Astrocyte (in vitro differentiated cells and primary cell): ENCODE results near the gene PCBP2. TPM values are rescaled to one million over a fixed set of nuclear protein-coding genes. Genes with fewer than 3 reads are reported as not detected.

ENCODE experiments used
- DNase-seq: peaks from one replicate; pipeline ENCODE4 v3.0.0-alpha.2; 2010; ENCODE audit warnings: low read depth
- FAIRE-seq: peaks from 2 replicates; lab custom pipeline; 2011; peaks lifted over from hg19 to GRCh38; lab: Jason Lieb, UNC
- H2AFZ ChIP-seq: 2 replicates; pipeline ENCODE4 v1.6.0; 2012; ENCODE audit warnings: low read depth, low read length, inconsistent platforms
- H3K27ac ChIP-seq: 2 replicates; pipeline ENCODE4 v1.5.1; 2011; ENCODE audit warnings: low read depth, low read length, inconsistent platforms
- H3K27me3 ChIP-seq: 2 replicates; pipeline ENCODE4 v1.6.0; 2011; ENCODE audit warnings: low read length, inconsistent platforms; ENCODE audit not compliant: insufficient read depth
- H3K36me3 ChIP-seq: 2 replicates; pipeline ENCODE4 v1.5.1; 2011; ENCODE audit warnings: low read length, inconsistent platforms; ENCODE audit not compliant: insufficient read depth
- H3K4me1 ChIP-seq: 2 replicates; pipeline ENCODE4 v1.5.1; 2011; ENCODE audit warnings: low read length, inconsistent platforms; ENCODE audit not compliant: insufficient read depth
- H3K4me2 ChIP-seq: 2 replicates; pipeline ENCODE4 v1.6.0; 2012; ENCODE audit warnings: low read length, inconsistent platforms
- H3K4me3 ChIP-seq: 2 replicates; pipeline ENCODE4 v1.5.1; 2011; ENCODE audit warnings: low read depth, mild to moderate bottlenecking, low read length, inconsistent platforms; ENCODE audit not compliant: insufficient read depth
- H3K79me2 ChIP-seq: 2 replicates; pipeline ENCODE4 v1.6.0; 2012; ENCODE audit warnings: mild to moderate bottlenecking, low read length, inconsistent platforms; ENCODE audit not compliant: insufficient read depth
- H3K9ac ChIP-seq: 2 replicates; pipeline ENCODE4 v1.6.0; 2012; ENCODE audit warnings: mild to moderate bottlenecking, low read length, inconsistent platforms
- H3K9me3 ChIP-seq: 2 replicates; pipeline ENCODE4 v1.5.1; 2012; ENCODE audit warnings: low read depth, mild to moderate bottlenecking, low read length, inconsistent platforms; ENCODE audit not compliant: insufficient read depth
- H4K20me1 ChIP-seq: 2 replicates; pipeline ENCODE4 v1.6.0; 2012; ENCODE audit warnings: low read length, inconsistent platforms; ENCODE audit not compliant: insufficient read depth
- H3K27ac Mint-ChIP-seq: one replicate; pipeline ENCODE4 v1.8.0; 2021; ENCODE audit warnings: mild to moderate bottlenecking, mixed read lengths; ENCODE audit not compliant: unreplicated experiment
- H3K27me3 Mint-ChIP-seq: one replicate; pipeline ENCODE4 v1.8.0; 2021; ENCODE audit warnings: low read depth, mixed read lengths; ENCODE audit not compliant: unreplicated experiment
- H3K36me3 Mint-ChIP-seq: one replicate; pipeline ENCODE4 v1.8.0; 2021; ENCODE audit warnings: low read depth, mixed read lengths; ENCODE audit not compliant: unreplicated experiment
- H3K4me1 Mint-ChIP-seq: one replicate; pipeline ENCODE4 v1.8.0; 2021; ENCODE audit warnings: low read depth, mixed read lengths; ENCODE audit not compliant: unreplicated experiment
- H3K4me3 Mint-ChIP-seq: one replicate; pipeline ENCODE4 v1.8.0; 2021; ENCODE audit warnings: mild to moderate bottlenecking, moderate library complexity, mixed read lengths; ENCODE audit not compliant: unreplicated experiment
- H3K9me3 Mint-ChIP-seq: one replicate; pipeline ENCODE4 v1.8.0; 2021; ENCODE audit warnings: mild to moderate bottlenecking, mixed read lengths; ENCODE audit not compliant: unreplicated experiment
- EZH2 ChIP-seq: IDR thresholded peaks from 2 replicates; pipeline ENCODE4 v1.6.1; 2012; ENCODE audit warnings: mild to moderate bottlenecking, low read length, inconsistent platforms; ENCODE audit not compliant: insufficient read depth
- total RNA-seq: library from RNA; stranded (reverse); gene quantifications from 2 replicates; pipeline ENCODE4 v1.2.1, GENCODE V29; 2021
- TF ChIP-seq, protein P1 (sequence below): IDR thresholded peaks from 2 replicates; pipeline ENCODE4 v1.5.1; 2011; ENCODE audit warnings: low read depth, mild to moderate bottlenecking, inconsistent platforms, low read length, moderate library complexity; ENCODE audit not compliant: insufficient read depth

PCBP2 gene
- total RNA-seq, 1 donor from 2014 or later, result 733 TPM

DNA sequence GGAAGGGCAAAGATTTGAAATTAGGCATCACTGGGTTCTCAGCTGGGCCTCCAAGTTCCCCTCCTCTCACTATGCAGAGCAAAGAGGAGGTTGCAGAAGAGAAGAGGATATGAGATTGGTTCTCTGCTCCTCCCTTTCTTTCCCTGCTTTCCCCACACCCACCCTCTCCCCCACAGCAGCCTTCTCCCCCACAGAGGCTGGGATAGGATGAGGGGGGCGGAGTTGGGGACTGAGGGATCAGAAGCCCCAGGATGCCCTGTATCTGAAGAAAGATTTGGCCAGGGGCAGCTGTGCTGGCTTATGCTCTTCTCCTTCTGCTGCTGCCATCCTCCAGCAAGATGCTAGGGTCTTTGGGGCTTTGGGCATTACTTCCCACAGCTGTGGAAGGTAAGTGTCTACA is 28.3 kb upstream of the PCBP2 start, which contains the start of gene AMHR2:
Gene AMHR2 (plus strand): TSS at position 259 of the 400 bp plus-strand sequence. CDS start 80 bp downstream, at position 339.
- Histone ChIP-seq H3K27me3 (no peaks in the 10 kb centered on the region), H3K79me2 (no peaks in the 10 kb centered on the region), H2AFZ (no peak within 1 kb of the TSS), H3K4me3 (no peak within 1 kb of the TSS), H3K27ac (no peak within 1 kb of the TSS), H3K9me3 (no peaks in the 10 kb centered on the region), H3K9ac (no peak within 1 kb of the TSS), H3K36me3 (no peaks in the 10 kb centered on the region), H3K4me1 (peaks cover 10% of the 10 kb centered on the region), H4K20me1 (no peaks in the 10 kb centered on the region), H3K4me2 (no peak within 1 kb of the TSS)
- Mint-ChIP-seq H3K27ac (no peak within 1 kb of the TSS), H3K36me3 (no peaks in the 10 kb centered on the region), H3K4me3 (no peak within 1 kb of the TSS), H3K4me1 (peaks cover 7% of the 10 kb centered on the region), H3K9me3 (no peaks in the 10 kb centered on the region), H3K27me3 (peaks cover 10% of the 10 kb centered on the region)
- TF ChIP-seq, protein P1, sequence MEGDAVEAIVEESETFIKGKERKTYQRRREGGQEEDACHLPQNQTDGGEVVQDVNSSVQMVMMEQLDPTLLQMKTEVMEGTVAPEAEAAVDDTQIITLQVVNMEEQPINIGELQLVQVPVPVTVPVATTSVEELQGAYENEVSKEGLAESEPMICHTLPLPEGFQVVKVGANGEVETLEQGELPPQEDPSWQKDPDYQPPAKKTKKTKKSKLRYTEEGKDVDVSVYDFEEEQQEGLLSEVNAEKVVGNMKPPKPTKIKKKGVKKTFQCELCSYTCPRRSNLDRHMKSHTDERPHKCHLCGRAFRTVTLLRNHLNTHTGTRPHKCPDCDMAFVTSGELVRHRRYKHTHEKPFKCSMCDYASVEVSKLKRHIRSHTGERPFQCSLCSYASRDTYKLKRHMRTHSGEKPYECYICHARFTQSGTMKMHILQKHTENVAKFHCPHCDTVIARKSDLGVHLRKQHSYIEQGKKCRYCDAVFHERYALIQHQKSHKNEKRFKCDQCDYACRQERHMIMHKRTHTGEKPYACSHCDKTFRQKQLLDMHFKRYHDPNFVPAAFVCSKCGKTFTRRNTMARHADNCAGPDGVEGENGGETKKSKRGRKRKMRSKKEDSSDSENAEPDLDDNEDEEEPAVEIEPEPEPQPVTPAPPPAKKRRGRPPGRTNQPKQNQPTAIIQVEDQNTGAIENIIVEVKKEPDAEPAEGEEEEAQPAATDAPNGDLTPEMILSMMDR, result no peak
- no peak for TF ChIP-seq EZH2
- DNase-seq (no peak), FAIRE-seq (no peak)

DNA sequence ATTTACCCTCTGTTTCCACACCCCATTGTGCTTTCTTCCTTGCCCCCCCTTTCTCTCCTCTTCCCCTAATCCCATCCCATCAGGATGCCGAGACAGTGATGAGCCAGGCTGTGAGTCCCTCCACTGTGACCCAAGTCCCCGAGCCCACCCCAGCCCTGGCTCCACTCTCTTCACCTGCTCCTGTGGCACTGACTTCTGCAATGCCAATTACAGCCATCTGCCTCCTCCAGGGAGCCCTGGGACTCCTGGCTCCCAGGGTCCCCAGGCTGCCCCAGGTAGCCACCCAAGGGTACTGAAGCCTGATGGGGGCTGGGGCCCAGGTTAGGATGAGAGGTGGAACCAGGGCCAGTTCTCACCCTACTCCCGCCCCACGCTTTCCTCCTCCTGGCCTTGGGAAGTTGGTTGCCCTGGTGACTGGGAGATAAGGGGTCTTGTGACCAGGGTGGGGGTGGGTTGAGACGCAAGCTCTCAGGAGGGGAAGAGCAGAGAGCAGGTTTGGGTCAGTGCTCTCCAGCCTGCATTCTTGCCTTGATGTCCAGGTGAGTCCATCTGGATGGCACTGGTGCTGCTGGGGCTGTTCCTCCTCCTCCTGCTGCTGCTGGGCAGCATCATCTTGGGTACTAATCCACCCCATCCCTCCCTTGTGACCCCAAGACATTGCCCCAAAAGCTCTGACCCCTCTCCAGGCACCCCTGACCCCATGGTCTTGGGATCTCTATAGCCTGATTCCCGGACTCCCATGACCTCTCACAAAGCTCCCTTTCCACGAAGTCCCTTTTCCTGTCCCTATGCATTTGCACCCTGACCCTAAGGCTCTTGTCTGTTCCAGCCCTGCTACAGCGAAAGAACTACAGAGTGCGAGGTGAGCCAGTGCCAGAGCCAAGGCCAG is 27.0 kb upstream of the PCBP2 start:
- no peak overlapping the region for H3K27ac ChIP-seq
- FAIRE-seq (no peak), DNase-seq (no peak)
- H2AFZ ChIP-seq, result no peak overlapping the region
- no peak overlapping the region for H3K4me3 Mint-ChIP-seq
- no peaks in the 10 kb centered on the region for H3K27me3 ChIP-seq
- H3K79me2 ChIP-seq, result no peaks in the 10 kb centered on the region
- H3K36me3 ChIP-seq, result no peaks in the 10 kb centered on the region
- TF ChIP-seq EZH2, result no peak
- TF ChIP-seq, protein P1, result no peak
- no peak overlapping the region for H3K4me3 ChIP-seq
- H3K9ac ChIP-seq, result no peak overlapping the region
- no peak overlapping the region for H3K27ac Mint-ChIP-seq
- peaks cover 13% of the 10 kb centered on the region for H3K4me1 ChIP-seq
- peaks cover 10% of the 10 kb centered on the region for H3K27me3 Mint-ChIP-seq
- H3K9me3 ChIP-seq, result no peaks in the 10 kb centered on the region
- no peak overlapping the region for H3K4me2 ChIP-seq
- peaks cover 9% of the 10 kb centered on the region for H3K4me1 Mint-ChIP-seq
- no peaks in the 10 kb centered on the region for H3K36me3 Mint-ChIP-seq
- no peaks in the 10 kb centered on the region for H4K20me1 ChIP-seq
- H3K9me3 Mint-ChIP-seq, result no peaks in the 10 kb centered on the region
